HG03097 (cell line): ENCODE measurements around the gene KLHL13.
"Not testable (repeated sequence)": the region's sequence is repeated elsewhere in the genome, so short reads cannot be mapped to it uniquely, and the experiment has no call there.

Experiments used
- ATAC-seq: cut with Tn5 transposase; IDR thresholded peaks from one replicate; pipeline ENCODE4 v1.9.1; 2021; ENCODE audit not compliant: unreplicated experiment, low FRiP score

KLHL13 gene, protein sequence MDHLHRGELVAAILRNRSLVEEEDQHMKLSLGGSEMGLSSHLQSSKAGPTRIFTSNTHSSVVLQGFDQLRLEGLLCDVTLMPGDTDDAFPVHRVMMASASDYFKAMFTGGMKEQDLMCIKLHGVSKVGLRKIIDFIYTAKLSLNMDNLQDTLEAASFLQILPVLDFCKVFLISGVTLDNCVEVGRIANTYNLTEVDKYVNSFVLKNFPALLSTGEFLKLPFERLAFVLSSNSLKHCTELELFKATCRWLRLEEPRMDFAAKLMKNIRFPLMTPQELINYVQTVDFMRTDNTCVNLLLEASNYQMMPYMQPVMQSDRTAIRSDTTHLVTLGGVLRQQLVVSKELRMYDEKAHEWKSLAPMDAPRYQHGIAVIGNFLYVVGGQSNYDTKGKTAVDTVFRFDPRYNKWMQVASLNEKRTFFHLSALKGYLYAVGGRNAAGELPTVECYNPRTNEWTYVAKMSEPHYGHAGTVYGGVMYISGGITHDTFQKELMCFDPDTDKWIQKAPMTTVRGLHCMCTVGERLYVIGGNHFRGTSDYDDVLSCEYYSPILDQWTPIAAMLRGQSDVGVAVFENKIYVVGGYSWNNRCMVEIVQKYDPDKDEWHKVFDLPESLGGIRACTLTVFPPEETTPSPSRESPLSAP

DNA sequence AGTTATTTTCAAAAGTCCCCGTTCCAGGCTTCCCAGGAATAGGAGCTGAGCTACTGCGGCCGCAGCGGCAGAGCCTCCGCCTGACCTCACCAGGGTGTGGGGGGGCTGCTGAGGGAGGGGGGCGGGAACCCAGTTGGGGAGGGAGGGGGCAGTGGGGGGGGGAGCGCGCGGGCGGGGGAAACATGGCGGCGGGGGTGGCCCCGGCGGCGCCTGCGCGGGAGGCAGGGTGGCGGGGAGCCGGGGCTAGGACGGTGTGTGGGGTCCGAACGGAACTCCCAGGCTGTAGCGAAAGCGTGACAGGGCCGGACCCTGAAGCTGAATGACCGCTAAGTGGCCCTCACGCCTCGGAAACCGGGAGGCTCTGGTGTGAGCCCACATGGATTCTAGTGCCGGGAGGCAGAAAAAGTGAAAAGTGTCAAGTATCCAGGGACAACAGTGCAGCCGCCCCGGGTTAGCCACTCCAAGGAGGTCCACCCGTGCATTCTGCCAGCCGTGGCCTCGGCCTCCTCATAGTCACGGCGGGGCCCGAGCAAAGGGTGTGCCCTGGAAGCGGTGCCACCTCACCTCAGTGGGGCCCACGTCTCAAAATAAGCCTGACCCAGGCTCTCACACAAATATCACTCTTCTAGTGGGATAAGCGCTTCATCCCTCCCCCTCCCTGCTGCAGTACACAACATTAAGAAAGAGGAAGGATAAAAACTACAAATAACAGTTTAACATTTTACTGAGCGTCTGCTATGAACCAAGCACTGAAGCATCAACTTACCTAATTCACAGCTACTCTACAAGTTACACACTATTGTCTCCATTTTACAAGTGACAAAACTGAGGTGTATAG, at the start of gene KLHL13:
TSS of gene KLHL13 (minus strand) at position 98 of the 838 bp plus-strand sequence. CDS start 88,337 bp downstream, outside the sequence.
- ATAC-seq = no peak

DNA sequence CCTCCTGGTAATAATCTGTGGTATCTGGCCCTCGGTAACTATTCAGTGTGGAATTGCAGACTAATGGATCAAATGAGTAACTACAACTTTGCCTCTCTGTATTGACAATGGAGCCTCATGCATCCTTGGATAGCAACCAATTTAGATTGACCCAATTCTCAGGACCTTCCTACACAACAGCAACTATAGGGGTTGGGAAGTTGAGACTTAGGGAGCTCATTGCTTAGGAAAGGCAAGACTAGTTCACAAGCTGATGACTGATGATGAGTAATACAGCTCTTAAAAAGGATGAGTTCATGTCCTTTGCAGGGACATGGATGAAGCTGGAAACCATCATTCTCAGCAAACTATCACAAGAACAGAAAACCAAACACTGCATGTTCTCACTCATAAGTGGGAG, 47.5 kb upstream of the KLHL13 start:
- ATAC-seq = no peak

GRCh38 chrX:118156953-118157608, 40.5 kb upstream of the KLHL13 start:
- no peak for ATAC-seq

DNA sequence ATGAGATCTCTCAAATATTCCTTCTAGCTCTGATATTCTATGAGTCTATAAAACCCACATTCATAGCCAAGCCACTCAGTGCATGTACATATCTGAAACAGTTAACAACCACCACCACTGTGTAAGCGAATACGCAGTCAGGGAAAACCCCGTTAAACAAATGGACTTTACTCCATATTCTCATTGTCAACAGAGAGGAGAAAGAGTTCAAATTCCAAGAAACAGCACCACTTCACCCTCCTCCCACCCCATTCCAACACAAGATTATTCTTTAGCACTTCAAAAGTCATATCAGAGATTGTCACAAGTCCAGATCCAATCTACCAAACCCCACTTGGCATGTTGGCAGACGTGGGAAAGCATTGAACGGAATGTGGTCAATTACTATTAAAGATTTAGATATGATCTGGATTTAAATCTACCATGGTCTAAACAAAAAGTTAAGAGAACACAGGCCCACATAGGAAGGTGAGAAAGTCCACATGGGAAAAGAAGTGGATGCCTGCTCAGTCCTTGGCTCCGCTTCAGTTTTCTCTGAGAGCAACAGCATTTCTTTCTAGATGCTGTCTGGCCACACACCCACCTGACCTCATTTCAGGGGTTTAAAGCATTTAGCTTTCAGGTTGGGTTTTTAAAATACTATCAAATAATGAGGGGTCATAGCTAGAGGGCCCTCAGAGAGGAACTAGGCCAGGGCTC, 39.8 kb upstream of the KLHL13 start:
- ATAC-seq = no peak

GRCh38 chrX:118153270-118153669, 36.7 kb upstream of the KLHL13 start:
- no peak for ATAC-seq

- no peak for ATAC-seq
These were observed 36.1 kb upstream of the KLHL13 start for GRCh38 chrX:118152721-118153120.

DNA sequence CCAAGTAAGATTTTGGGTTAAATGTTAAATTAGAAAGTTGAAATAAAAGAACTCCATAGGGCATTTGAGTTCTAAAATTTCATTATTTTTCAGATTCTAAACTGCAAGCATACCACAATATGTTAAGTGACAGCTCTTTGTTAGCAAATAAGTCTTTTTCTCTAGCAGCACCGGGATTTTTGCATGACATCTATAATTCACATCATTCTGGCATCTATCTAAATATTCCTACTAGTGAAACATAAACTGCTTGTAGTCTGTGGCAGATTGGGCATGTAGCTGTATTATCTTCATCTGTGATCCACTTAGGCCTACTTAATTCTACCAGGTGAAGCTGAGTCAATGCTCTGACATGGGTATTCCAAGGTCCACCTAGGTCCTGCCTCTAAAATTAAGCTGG, 32.1 kb upstream of the KLHL13 start:
- ATAC-seq = no peak

DNA sequence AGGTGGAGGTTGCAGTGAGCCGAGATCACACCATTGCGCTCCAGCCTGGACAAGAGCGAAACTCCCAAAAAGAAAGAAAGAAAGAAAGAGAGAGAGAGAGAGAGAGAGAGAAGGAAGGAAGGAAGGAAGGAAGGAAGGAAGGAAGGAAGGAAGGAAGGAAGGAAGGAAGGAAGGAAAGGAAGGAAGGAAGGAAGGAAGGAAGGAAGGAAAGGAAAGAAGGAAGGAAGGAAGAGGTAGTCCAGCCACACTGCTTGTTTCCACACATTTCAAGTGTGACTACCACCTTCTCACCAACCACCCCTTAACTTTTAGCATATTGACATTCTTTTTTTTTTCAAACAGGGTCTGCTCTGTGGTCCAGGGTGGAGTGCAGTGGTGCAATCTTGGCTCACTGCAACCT, 31.2 kb upstream of the KLHL13 start:
- not testable (repeated sequence) for ATAC-seq

GRCh38 chrX:118143578-118143977, 27.0 kb upstream of the KLHL13 start:
- ATAC-seq = no peak

GRCh38 chrX:118131336-118131735, 14.7 kb upstream of the KLHL13 start:
- ATAC-seq = no peak

DNA sequence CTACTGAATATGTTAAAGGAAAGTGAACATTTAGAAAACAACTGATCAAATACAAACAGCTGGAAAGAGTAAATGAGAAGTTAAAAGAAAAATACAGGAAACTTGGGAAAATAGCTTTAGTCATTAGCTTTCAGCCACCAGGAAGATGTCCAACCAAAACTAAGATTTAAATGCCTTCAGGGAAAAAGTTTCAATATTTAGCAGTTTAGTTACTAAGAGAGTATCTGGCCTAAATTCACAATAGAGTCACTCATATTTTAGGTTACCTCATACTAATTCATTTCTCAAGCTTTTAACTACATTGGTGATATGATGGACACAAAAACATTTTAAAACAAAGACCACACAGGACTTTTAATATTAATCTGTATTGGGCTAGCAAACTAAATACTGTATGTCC, 13.1 kb upstream of the KLHL13 start:
- ATAC-seq = no peak

- ATAC-seq = no peak
These were observed 12.1 kb upstream of the KLHL13 start for GRCh38 chrX:118128724-118129123.

GRCh38 chrX:118126286-118126685, 9.7 kb upstream of the KLHL13 start:
- no peak for ATAC-seq

- ATAC-seq = not testable (repeated sequence)
These were observed 7.6 kb upstream of the KLHL13 start for GRCh38 chrX:118124243-118124642.

DNA sequence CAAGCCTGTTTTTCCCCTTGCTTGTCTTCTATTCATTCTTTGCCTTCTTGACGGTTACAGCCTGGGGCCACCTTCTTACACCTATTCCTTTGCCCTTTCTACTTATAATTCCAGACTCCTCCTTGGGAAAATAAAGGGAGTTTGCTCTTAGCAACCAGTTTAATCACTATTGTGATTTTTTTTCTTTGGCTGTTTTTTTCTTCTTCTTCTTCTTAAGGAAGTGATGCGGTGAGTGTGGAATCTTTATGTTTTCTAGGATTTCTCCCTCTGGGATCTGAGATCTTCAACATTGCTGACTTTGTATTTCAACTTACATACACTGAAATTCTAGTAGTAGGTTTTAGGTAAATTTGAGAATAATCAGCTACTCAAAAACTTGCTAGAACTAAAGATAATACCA, 1.1 kb upstream of the KLHL13 start:
- ATAC-seq = no peak

DNA sequence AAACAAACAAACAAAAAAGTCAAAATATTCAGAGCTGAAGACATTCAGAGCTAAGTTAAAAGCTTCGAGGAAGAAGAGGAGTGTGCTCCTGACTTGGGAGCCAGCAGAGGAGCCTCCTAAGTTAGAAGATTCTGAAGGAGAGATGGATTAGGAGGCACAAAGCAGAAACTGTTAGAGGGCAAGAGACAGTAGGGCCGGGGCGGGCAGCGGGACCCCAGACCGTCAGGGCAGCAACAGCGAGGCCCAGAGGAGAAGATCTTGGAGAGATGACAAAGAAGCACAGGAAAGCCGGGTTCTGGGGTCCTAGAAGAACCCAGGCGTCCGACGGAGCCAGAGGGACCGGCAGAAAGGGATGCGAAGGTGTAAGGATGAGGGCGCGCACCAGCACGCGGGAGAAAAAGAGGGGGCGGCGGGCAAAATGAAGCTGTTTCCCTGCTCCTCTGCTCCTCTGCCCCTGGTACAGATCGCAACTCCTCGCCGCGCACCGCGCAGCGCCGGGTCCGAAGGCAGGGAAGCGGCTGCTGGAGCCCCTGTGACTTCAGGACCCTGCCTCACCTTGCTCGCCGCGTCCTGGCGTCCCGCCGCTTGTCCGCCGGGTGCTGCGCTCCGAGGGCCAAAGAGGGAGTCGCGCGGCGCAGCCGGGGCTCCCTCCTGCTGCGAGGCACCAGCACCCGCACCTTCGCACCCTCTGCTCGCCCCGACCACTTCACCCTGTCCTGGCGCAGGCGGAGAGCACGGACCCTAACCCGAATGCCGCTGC, 477 bp downstream of the KLHL13 start:
- no peak for ATAC-seq

DNA sequence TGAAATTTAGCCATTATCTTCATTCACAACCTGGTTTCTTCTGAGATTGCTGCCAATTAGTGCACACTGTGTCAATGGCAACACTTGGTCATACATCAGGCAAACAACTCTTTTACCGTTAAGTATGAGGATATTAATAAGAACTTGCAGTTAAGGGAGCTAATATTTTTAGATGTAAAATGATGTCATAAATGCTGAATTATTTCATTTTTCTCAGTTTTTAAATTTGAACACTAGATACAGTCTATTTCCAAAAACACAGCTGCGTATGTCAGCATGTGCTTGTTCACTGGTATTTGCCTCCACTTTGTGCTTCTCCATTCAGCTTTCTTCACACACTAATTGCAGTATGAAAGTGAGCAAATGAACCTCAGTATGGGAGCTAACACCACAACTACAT, 1.6 kb downstream of the KLHL13 start:
- no peak for ATAC-seq

DNA sequence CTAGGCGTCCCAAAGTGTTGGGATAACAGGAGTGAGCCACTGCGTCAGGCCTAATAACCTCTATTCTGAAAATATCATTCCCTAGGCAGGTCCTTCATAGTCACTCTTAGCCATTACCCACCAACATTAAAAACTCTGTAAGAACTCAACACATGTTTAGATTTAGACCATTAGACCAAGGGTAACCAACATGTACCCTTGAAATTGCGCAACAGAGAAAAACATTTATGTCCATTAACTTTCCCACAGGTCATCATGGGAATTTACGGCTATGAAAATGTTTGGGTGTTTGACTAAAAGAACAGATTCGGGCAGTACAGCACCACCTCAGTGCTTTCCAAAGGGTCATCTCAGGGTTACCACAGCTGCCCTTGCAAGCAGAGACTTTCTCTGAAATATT, 7.5 kb downstream of the KLHL13 start:
- no peak for ATAC-seq

- no peak for ATAC-seq
These were observed 8.3 kb downstream of the KLHL13 start for GRCh38 chrX:118108304-118108703.
